ENCODE results near the gene KDM3B. TPM values are rescaled to one million over a fixed set of nuclear protein-coding genes. Genes with fewer than 3 reads are reported as not detected.

KDM3B gene
- polyA plus RNA-seq, 1 of the 3 experiments (the other 2 are of a cell fraction) = 22.4 TPM

DNA sequence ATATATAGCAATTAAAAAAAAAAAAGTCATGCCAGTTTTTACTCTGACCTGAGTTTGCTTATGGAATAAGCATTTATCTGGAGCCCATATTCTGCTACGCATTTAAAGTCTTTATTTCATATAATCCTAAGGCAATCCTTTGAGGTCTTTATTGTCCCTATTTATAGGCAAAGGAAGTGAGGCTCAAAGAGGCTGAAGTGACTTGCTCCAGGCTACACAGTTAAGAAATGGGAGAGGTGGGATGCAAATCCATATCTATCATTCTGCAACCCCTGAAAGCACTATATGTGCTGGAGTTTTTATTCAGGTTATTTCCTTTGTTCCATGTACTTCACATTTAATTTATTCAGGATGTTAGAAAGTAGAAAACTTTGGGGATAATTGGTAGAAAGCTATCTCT, 12.1 kb downstream of the KDM3B start:
- Histone ChIP-seq H3K9me3 (no peaks in the 10 kb centered on the region), H4K20me1 (ENCODE audit: insufficient read depth) (peaks cover 77% of the 10 kb centered on the region), H3K27ac (ENCODE audit: low read depth in 2 of 2, low read length in 1 of 2) (no peak overlapping the region), H3K79me2 (ENCODE audit: insufficient read depth) (peaks cover 100% of the 10 kb centered on the region), H3K27me3 (ENCODE audit: insufficient read depth) (no peaks in the 10 kb centered on the region), H3K4me3 (ENCODE audit: low read depth in 2 of 2, low read length in 1 of 2) (no peak overlapping the region), H3K9me2 (no peaks in the 10 kb centered on the region), H3K36me3 (replicated peaks in 1 of 2; ENCODE audit: control insufficient read depth in 1 of 2, insufficient read depth in 2 of 2, low read length in 1 of 2) (peaks cover 0 to 3% of the 10 kb centered on the region in 2 experiments), H3F3A (replicated peaks; ENCODE audit: insufficient read depth) (peaks cover 16% of the 10 kb centered on the region), H3K4me1 (ENCODE audit: control insufficient read depth in 1 of 2, insufficient read depth in 2 of 2, low read depth in 1 of 2, low read length in 1 of 2) (no peaks in the 10 kb centered on the region; a peak in 1 of 4 replicates), H3K4me2 (no peak overlapping the region), H3K9ac (no peak overlapping the region), H2AFZ (ENCODE audit: low read depth) (no peak overlapping the region)
- TF ChIP-seq SIN3A (IDR thresholded peaks at IDR 0.05; ENCODE audit: borderline replicate concordance, low read depth, low read length) (no peak), TCF12 (IDR thresholded peaks at IDR 0.05) (no peak), NFIC (IDR thresholded peaks at IDR 0.05; ENCODE audit: borderline replicate concordance) (no peak), ELF1 (IDR thresholded peaks at IDR 0.05) (no peak), RXRA (IDR thresholded peaks at IDR 0.05; ENCODE audit: borderline replicate concordance, low read depth) (no peak), RFX5 (IDR thresholded peaks at IDR 0.05; ENCODE audit: low read length) (no peak)
- TF ChIP-seq, protein P1, sequence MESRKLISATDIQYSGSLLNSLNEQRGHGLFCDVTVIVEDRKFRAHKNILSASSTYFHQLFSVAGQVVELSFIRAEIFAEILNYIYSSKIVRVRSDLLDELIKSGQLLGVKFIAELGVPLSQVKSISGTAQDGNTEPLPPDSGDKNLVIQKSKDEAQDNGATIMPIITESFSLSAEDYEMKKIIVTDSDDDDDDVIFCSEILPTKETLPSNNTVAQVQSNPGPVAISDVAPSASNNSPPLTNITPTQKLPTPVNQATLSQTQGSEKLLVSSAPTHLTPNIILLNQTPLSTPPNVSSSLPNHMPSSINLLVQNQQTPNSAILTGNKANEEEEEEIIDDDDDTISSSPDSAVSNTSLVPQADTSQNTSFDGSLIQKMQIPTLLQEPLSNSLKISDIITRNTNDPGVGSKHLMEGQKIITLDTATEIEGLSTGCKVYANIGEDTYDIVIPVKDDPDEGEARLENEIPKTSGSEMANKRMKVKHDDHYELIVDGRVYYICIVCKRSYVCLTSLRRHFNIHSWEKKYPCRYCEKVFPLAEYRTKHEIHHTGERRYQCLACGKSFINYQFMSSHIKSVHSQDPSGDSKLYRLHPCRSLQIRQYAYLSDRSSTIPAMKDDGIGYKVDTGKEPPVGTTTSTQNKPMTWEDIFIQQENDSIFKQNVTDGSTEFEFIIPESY (IDR thresholded peaks at IDR 0.05; ENCODE audit: borderline replicate concordance, low read depth) = no peak
- WGBS (ENCODE audit: low lambda C conversion rate) = 93% methylated on average over 1 of the region's 1 CpG
- no peak for DNase-seq
- POLR2A ChIA-PET = no interaction called here
- CTCF ChIA-PET = interaction anchor here (1.1 to 3.5 kb wide), 2 partner anchors 12 to 231 kb away, joined by 4 to 22 read pairs; partner anchors contain the start of gene KDM3B

DNA sequence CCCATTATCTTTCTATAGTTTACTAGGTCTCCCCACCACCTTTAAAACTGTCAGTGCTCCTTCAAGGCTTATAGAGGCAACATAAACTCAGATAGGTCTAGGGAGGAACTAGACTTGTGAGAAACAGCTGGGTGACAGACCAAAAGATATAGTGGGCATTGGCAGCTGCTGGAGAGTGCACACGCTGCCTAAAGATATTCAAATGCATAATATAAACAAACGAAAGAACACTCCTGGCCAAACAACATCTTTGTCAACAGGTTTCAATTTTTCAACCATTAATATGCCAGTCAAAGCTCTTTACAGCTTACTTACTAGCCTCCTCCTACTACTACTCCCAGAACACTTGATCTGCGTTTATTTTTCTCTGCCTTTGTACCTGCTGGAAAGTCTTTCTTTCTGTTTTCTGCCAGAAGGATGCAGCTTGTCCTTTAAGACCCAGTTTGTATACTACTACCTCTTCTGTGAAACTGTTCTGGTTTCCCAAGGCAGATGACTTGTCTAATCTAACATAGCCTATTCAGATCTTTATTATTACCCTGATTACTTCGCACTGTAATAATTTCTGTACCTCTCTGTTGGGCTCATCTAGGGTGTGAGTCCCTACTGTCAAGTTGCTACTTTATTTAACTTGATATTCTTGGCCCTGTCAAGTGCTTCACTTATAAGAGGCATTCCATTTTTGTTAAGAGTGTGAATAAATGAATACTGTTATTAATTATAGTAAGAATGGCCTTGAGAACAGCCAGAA, 14.3 kb downstream of the KDM3B start:
- Histone ChIP-seq H4K20me1 (ENCODE audit: insufficient read depth) (peaks cover 66% of the 10 kb centered on the region), H3K9me3 (no peaks in the 10 kb centered on the region), H3K4me1 (ENCODE audit: control insufficient read depth in 1 of 2, insufficient read depth in 2 of 2, low read depth in 1 of 2, low read length in 1 of 2) (no peaks in the 10 kb centered on the region; a peak in 1 of 4 replicates), H3K27me3 (ENCODE audit: insufficient read depth) (no peaks in the 10 kb centered on the region), H3F3A (replicated peaks; ENCODE audit: insufficient read depth) (peaks cover 11% of the 10 kb centered on the region), H3K9me2 (no peaks in the 10 kb centered on the region), H2AFZ (ENCODE audit: low read depth) (no peak overlapping the region), H3K79me2 (ENCODE audit: insufficient read depth) (peaks cover 100% of the 10 kb centered on the region), H3K36me3 (replicated peaks in 1 of 2; ENCODE audit: control insufficient read depth in 1 of 2, insufficient read depth in 2 of 2, low read length in 1 of 2) (peaks cover 0 to 3% of the 10 kb centered on the region in 2 experiments), H3K4me2 (no peak overlapping the region), H3K9ac (no peak overlapping the region), H3K4me3 (ENCODE audit: low read depth in 2 of 2, low read length in 1 of 2) (no peak overlapping the region), H3K27ac (ENCODE audit: low read depth in 2 of 2, low read length in 1 of 2) (no peak overlapping the region)
- TF ChIP-seq EZH2phosphoT487 (IDR thresholded peaks at IDR 0.05; ENCODE audit: borderline replicate concordance, low read depth) (no peak), NRF1 (IDR thresholded peaks at IDR 0.05; ENCODE audit: low read depth, low read length) (no peak), SMC3 (IDR thresholded peaks at IDR 0.05; ENCODE audit: low read depth, low read length) (no peak), MXI1 (IDR thresholded peaks at IDR 0.05; ENCODE audit: low read depth, low read length) (no peak), RXRA (IDR thresholded peaks at IDR 0.05; ENCODE audit: borderline replicate concordance, low read depth) (no peak), TAF1 (IDR thresholded peaks at IDR 0.05; ENCODE audit: borderline replicate concordance, low read depth, low read length) (no peak), EP300 (IDR thresholded peaks at IDR 0.05; ENCODE audit: borderline replicate concordance in 1 of 2, low read depth in 1 of 2, low read length in 1 of 2) (no peak), FOSL2 (IDR thresholded peaks at IDR 0.05; ENCODE audit: borderline replicate concordance, low read depth) (no peak)
- TF ChIP-seq, protein P2, sequence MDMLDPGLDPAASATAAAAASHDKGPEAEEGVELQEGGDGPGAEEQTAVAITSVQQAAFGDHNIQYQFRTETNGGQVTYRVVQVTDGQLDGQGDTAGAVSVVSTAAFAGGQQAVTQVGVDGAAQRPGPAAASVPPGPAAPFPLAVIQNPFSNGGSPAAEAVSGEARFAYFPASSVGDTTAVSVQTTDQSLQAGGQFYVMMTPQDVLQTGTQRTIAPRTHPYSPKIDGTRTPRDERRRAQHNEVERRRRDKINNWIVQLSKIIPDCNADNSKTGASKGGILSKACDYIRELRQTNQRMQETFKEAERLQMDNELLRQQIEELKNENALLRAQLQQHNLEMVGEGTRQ (IDR thresholded peaks at IDR 0.05; ENCODE audit: borderline replicate concordance, low read depth, low read length) = no peak
- TF ChIP-seq, protein P1 (IDR thresholded peaks at IDR 0.05; ENCODE audit: borderline replicate concordance, low read depth) = no peak
- no peak for DNase-seq
- POLR2A ChIA-PET = no interaction called here
- CTCF ChIA-PET = interaction anchor here (3.5 kb wide), 1 partner anchor 14 kb away, joined by 22 read pairs; the partner anchor contains the start of gene KDM3B
- WGBS (ENCODE audit: low lambda C conversion rate) = 88% methylated on average over 4 of the region's 4 CpGs

Measured in SK-N-SH (cell line).